Measurements from ENCODE around the gene RCOR1.

Gene RCOR1

DNA sequence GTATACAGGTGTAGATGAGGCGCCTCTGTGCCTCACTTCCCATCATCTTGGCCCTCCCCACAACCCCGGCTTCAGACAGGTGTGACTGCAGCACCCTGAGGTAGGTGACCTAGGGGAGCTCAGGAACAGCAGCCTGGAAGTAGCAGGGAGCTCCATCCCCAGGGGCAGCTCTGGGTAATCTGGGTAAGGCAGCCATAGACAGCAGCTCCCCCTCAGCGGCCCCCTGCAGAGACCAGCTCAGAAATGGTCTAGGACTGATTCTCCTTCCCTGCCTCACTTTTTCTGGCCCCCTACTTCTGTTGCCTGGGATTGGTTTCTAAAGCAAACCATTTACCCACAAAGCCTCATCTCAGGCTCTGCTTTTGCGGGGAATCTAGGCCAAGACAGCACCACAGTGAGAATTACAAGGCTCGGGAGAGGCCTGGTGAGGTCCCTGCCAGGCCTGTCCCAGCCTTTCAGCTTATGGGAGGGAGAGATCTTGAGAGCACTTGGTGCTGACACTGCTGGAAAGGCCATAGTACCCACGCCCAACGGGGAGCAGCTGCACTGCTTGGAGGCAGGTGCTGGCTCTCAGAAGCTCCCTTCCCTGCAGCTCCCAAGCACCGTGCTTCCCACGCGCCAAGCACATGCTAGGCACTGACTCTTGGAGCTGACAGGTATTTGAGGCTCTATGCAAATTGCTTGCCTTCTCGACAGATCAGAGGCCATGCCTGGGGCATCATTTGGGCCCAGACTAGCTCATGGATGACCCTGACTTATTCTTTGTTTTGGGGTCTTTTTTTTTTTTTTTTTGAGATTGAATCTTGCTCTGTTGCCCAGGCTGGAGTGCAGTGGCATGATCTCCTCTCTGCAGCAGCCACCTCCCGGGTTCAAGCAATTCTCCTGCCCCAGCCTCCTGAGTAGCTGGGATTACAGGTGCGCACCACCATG lies 139.7 kb downstream of the RCOR1 start:
- H3K36me3 ChIP-seq (ENCODE audit: control insufficient read depth, insufficient read depth, low read length): peaks cover 11% of the 10 kb centered on the region
- H4K5ac ChIP-seq (ENCODE audit: low read length): no peak overlapping the region
- no peak overlapping the region for H4K8ac ChIP-seq (ENCODE audit: low read depth, low read length)
- H3K4me3 ChIP-seq (ENCODE audit: low read length): no peak overlapping the region
- H3K18ac ChIP-seq (ENCODE audit: low read length): no peak overlapping the region
- no peak overlapping the region for H2AK5ac ChIP-seq (ENCODE audit: low read length)
- no peaks in the 10 kb centered on the region for H3K27me3 ChIP-seq (ENCODE audit: insufficient read depth, low read length, poor library complexity)
- H3K9ac ChIP-seq (ENCODE audit: low read length): no peak overlapping the region
- WGBS (ENCODE audit: extremely low coverage, insufficient coverage, low lambda C conversion rate): no CpG with 5 or more reads among the region's 13 CpGs
- no peaks in the 10 kb centered on the region for H3K79me2 ChIP-seq (ENCODE audit: control insufficient read depth, insufficient read depth, low read length)
- peaks cover 3% of the 10 kb centered on the region for H3K79me1 ChIP-seq (ENCODE audit: low read length)
- H3K27ac ChIP-seq (ENCODE audit: low read depth, low read length): no peak overlapping the region
- H3K23ac ChIP-seq (ENCODE audit: low read length): no peak overlapping the region
- DNase-seq: no peak
- no peak overlapping the region for H3K4me2 ChIP-seq (ENCODE audit: low read length)
- no peak overlapping the region for H3K4ac ChIP-seq (ENCODE audit: low read depth, low read length)
- no peak overlapping the region for H2BK5ac ChIP-seq (ENCODE audit: low read length)
- no peak overlapping the region for H2BK15ac ChIP-seq (replicated peaks; ENCODE audit: low read depth)
- H3K56ac ChIP-seq (ENCODE audit: low read length): no peak overlapping the region
- H2BK120ac ChIP-seq (ENCODE audit: low read depth, low read length): no peak overlapping the region
- H3K4me1 ChIP-seq (ENCODE audit: control insufficient read depth, low read depth, low read length): no peaks in the 10 kb centered on the region

DNA sequence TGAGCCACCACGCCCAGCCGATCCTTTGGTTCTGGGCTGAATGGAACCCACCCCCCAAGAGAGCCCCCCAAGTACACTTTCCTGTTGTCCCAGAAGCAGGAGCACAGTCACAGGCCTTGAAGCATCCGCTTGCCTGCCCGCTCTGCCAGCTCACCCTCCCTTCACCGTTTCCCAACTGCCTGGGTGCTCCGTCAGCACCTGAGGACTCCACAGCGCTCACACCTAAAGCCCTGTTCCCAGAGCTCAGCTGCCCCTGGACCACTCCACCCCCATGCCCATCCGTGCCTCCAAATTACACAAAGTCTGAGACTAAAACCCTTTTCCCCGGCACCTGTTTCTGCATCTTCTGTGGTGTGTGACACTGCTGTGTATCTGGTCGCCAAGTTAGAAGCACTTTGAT lies 140.5 kb downstream of the RCOR1 start:
- H2BK120ac ChIP-seq (ENCODE audit: low read depth, low read length): no peak overlapping the region
- H3K36me3 ChIP-seq (ENCODE audit: control insufficient read depth, insufficient read depth, low read length): peaks cover 11% of the 10 kb centered on the region
- WGBS (ENCODE audit: extremely low coverage, insufficient coverage, low lambda C conversion rate): no CpG with 5 or more reads among the region's 10 CpGs

DNA sequence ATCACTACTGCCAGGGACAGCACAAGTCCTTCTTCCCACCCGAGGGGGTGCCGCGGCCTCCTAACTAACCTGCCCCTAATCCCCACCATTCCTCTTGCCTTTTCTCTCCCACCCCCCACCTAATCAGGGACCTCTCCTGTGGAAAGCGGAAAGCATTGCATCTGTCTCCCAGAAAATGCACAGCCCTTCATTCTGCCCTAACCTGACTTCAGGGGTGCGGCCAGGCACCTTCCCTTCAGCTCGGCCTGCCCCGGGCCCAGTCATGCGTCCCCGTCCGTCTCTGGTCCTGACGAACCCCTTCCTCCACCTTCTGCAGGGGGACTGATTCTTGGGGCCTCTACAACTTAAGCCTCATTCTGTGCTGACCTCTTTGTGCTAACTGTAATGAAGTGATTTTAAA lies 140.9 kb downstream of the RCOR1 start:
- Histone ChIP-seq H3K27me3 (ENCODE audit: insufficient read depth, low read length, poor library complexity) (no peaks in the 10 kb centered on the region), H3K9ac (ENCODE audit: low read length) (no peak overlapping the region), H3K4ac (ENCODE audit: low read depth, low read length) (no peak overlapping the region), H3K36me3 (ENCODE audit: control insufficient read depth, insufficient read depth, low read length) (peaks cover 9% of the 10 kb centered on the region), H2BK120ac (ENCODE audit: low read depth, low read length) (no peak overlapping the region), H3K4me2 (ENCODE audit: low read length) (no peak overlapping the region), H3K56ac (ENCODE audit: low read length) (no peak overlapping the region), H2AK5ac (ENCODE audit: low read length) (no peak overlapping the region), H3K18ac (ENCODE audit: low read length) (no peak overlapping the region), H4K5ac (ENCODE audit: low read length) (no peak overlapping the region), H4K8ac (ENCODE audit: low read depth, low read length) (no peak overlapping the region), H3K4me1 (ENCODE audit: control insufficient read depth, low read depth, low read length) (no peaks in the 10 kb centered on the region), H2BK15ac (replicated peaks; ENCODE audit: low read depth) (no peak overlapping the region), H3K79me1 (ENCODE audit: low read length) (peaks cover 2% of the 10 kb centered on the region), H3K23ac (ENCODE audit: low read length) (no peak overlapping the region), H3K4me3 (ENCODE audit: low read length) (no peak overlapping the region), H2BK5ac (ENCODE audit: low read length) (no peak overlapping the region), H3K27ac (ENCODE audit: low read depth, low read length) (no peak overlapping the region), H3K79me2 (ENCODE audit: control insufficient read depth, insufficient read depth, low read length) (no peaks in the 10 kb centered on the region)
- WGBS (ENCODE audit: extremely low coverage, insufficient coverage, low lambda C conversion rate): no CpG with 5 or more reads among the region's 11 CpGs
- no peak for DNase-seq

More for the DNA sequence above, 140.5 kb downstream of the RCOR1 start:
- H3K56ac ChIP-seq (ENCODE audit: low read length): no peak overlapping the region
- H3K27ac ChIP-seq (ENCODE audit: low read depth, low read length): no peak overlapping the region
- H2AK5ac ChIP-seq (ENCODE audit: low read length): no peak overlapping the region
- H3K4me3 ChIP-seq (ENCODE audit: low read length): no peak overlapping the region
- no peak overlapping the region for H4K5ac ChIP-seq (ENCODE audit: low read length)
- no peak overlapping the region for H2BK5ac ChIP-seq (ENCODE audit: low read length)
- peaks cover 3% of the 10 kb centered on the region for H3K79me1 ChIP-seq (ENCODE audit: low read length)
- H3K4ac ChIP-seq (ENCODE audit: low read depth, low read length): no peak overlapping the region
- no peaks in the 10 kb centered on the region for H3K4me1 ChIP-seq (ENCODE audit: control insufficient read depth, low read depth, low read length)
- no peak overlapping the region for H3K23ac ChIP-seq (ENCODE audit: low read length)
- H3K4me2 ChIP-seq (ENCODE audit: low read length): no peak overlapping the region
- no peak for DNase-seq
- no peak overlapping the region for H3K9ac ChIP-seq (ENCODE audit: low read length)
- H3K79me2 ChIP-seq (ENCODE audit: control insufficient read depth, insufficient read depth, low read length): no peaks in the 10 kb centered on the region
- H3K27me3 ChIP-seq (ENCODE audit: insufficient read depth, low read length, poor library complexity): no peaks in the 10 kb centered on the region
- no peak overlapping the region for H2BK15ac ChIP-seq (replicated peaks; ENCODE audit: low read depth)
- no peak overlapping the region for H4K8ac ChIP-seq (ENCODE audit: low read depth, low read length)
- H3K18ac ChIP-seq (ENCODE audit: low read length): no peak overlapping the region

- Histone ChIP-seq H3K27ac (ENCODE audit: low read depth, low read length) (no peak overlapping the region), H4K5ac (ENCODE audit: low read length) (no peak overlapping the region), H3K9ac (ENCODE audit: low read length) (no peak overlapping the region), H2AK5ac (ENCODE audit: low read length) (no peak overlapping the region), H3K4me1 (ENCODE audit: control insufficient read depth, low read depth, low read length) (no peaks in the 10 kb centered on the region), H3K79me1 (ENCODE audit: low read length) (peaks cover 2% of the 10 kb centered on the region), H3K56ac (ENCODE audit: low read length) (no peak overlapping the region), H2BK15ac (replicated peaks; ENCODE audit: low read depth) (no peak overlapping the region), H2BK120ac (ENCODE audit: low read depth, low read length) (no peak overlapping the region), H2BK5ac (ENCODE audit: low read length) (no peak overlapping the region), H3K79me2 (ENCODE audit: control insufficient read depth, insufficient read depth, low read length) (no peaks in the 10 kb centered on the region), H3K4ac (ENCODE audit: low read depth, low read length) (no peak overlapping the region), H3K23ac (ENCODE audit: low read length) (no peak overlapping the region), H4K8ac (ENCODE audit: low read depth, low read length) (no peak overlapping the region), H3K4me3 (ENCODE audit: low read length) (no peak overlapping the region), H3K27me3 (ENCODE audit: insufficient read depth, low read length, poor library complexity) (no peaks in the 10 kb centered on the region), H3K18ac (ENCODE audit: low read length) (no peak overlapping the region), H3K4me2 (ENCODE audit: low read length) (no peak overlapping the region), H3K36me3 (ENCODE audit: control insufficient read depth, insufficient read depth, low read length) (peaks cover 7% of the 10 kb centered on the region)
- no CpG with 5 or more reads among the region's 12 CpGs for WGBS (ENCODE audit: extremely low coverage, insufficient coverage, low lambda C conversion rate)
- DNase-seq: no peak
Observed at GRCh38 chr14:102734436-102734835, 142.0 kb downstream of the RCOR1 start.

DNA sequence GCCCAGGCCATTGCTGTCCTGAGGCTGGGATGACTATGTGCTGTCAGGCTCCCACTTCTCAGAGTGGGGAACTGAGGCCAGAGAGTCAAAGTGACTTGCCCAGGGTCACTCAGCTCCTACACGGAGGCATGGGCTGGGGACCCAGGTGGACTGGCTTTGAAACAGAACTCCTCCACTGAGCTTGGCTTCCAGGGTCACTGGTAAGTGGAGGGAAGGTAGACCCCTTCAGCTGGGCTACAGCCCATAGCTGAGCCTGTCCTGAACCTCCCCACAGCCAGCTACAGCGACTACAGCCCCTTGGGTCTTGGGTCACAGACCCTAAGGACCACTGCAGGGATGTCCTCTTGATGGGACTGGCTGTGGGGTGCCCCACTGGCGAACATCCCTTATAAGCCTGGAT lies 144.5 kb downstream of the RCOR1 start:
- Histone ChIP-seq H2AK5ac (ENCODE audit: low read length) (no peak overlapping the region), H3K79me1 (ENCODE audit: low read length) (no peaks in the 10 kb centered on the region), H3K23ac (ENCODE audit: low read length) (no peak overlapping the region), H3K9ac (ENCODE audit: low read length) (no peak overlapping the region), H3K18ac (ENCODE audit: low read length) (no peak overlapping the region), H3K4me1 (ENCODE audit: control insufficient read depth, low read depth, low read length) (no peaks in the 10 kb centered on the region), H4K5ac (ENCODE audit: low read length) (no peak overlapping the region), H2BK5ac (ENCODE audit: low read length) (no peak overlapping the region), H2BK15ac (replicated peaks; ENCODE audit: low read depth) (no peak overlapping the region), H3K79me2 (ENCODE audit: control insufficient read depth, insufficient read depth, low read length) (no peaks in the 10 kb centered on the region), H3K27me3 (ENCODE audit: insufficient read depth, low read length, poor library complexity) (no peaks in the 10 kb centered on the region), H3K4me2 (ENCODE audit: low read length) (no peak overlapping the region), H4K8ac (ENCODE audit: low read depth, low read length) (no peak overlapping the region), H2BK120ac (ENCODE audit: low read depth, low read length) (no peak overlapping the region), H3K4ac (ENCODE audit: low read depth, low read length) (no peak overlapping the region), H3K4me3 (ENCODE audit: low read length) (no peak overlapping the region), H3K36me3 (ENCODE audit: control insufficient read depth, insufficient read depth, low read length) (peaks cover 2% of the 10 kb centered on the region), H3K56ac (ENCODE audit: low read length) (no peak overlapping the region), H3K27ac (ENCODE audit: low read depth, low read length) (no peak overlapping the region)
- WGBS (ENCODE audit: extremely low coverage, insufficient coverage, low lambda C conversion rate): no CpG with 5 or more reads among the region's 3 CpGs
- no peak for DNase-seq

All from mesendoderm (in vitro differentiated cells).